ENCODE data around the gene CYP19A1. TPM values are rescaled to one million over a fixed set of nuclear protein-coding genes. Genes with fewer than 3 reads are reported as not detected.
"Not testable (repeated sequence)": the region's sequence is repeated elsewhere in the genome, so short reads cannot be mapped to it uniquely, and the experiment has no call there.

The CYP19A1 gene
- total RNA-seq, 1 donor from 2014 or later: 8.0 TPM

DNA sequence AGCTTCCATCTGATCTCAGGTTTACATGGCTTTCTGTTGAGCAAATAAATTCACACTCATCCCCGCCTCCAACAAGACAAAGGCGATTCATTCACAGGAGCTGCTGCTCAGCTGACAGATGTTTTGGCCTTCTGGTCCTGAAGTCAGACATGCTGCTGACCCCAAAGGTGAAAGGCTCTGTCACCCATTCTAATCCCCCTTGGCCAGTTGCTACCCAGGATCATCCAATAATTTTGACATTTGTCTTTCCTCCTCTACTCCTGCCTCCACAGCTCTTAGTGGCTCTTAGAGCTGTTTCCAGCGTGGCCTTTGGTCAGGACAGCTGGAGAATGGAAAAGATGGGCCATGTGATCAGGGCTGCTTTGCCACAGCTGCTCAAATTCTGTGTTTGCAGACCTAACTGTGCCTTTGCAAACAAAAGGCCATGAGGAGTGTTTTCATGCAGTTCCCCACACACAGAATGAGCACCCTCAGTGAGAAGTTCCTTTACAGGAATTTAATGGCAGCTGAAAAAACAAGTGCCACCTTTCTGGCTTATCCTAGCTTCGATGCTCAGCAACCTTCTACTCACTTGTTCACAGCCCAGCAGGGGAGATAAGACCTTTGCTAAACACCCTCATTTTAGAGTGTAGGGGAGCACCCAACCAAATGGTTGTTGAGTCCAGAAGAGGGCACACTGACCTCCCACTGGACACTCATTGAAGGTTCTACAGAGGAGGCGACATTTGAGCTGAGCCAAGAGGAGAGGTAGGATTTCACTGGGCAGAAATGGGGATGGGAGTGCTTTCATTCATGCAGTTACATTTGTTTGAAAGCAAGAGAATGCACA lies 39.0 kb downstream of the CYP19A1 start:
- no peak for DNase-seq (ENCODE audit: low spot score)

DNA sequence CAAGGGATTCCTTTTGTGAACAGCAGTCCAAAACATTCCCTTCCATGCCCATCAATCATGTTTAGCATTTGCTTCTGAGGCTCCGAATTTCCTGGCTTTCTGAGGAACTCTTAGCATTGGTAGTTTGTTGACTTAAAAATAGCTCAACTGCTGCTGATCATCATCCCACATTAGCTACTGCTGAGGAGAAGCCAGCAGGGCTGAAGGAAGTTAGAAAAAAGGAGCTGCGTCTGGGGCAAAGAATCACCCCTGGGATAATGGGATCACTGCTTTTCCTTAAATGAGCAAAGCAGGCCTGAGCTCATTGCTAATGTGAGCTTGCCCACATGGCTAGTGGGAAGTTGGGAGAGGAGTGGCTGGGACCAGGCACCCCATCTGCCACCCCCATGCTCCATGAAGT lies 39.8 kb downstream of the CYP19A1 start:
- DNase-seq (ENCODE audit: low spot score): no peak

DNA sequence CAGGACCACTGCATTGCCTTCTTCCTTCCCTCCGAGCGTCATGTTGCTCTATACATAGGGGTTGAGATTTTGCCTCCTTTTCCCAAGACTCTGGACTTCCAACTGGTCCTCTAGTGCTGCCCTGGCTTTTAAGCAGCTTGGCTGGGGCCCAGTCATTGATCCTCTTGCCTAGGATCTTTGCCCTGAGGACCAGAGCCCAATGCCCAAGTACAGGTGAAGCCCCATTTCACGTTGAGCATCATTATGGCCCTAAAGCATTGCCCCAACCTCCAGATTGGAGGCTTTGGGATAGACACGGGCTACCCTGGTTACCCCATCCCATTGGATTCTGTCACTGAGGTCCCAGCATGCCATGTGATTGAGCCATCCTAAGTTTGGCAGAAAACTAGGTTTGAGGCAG lies 47.7 kb downstream of the CYP19A1 start:
- no peak for DNase-seq (ENCODE audit: low spot score)

DNA sequence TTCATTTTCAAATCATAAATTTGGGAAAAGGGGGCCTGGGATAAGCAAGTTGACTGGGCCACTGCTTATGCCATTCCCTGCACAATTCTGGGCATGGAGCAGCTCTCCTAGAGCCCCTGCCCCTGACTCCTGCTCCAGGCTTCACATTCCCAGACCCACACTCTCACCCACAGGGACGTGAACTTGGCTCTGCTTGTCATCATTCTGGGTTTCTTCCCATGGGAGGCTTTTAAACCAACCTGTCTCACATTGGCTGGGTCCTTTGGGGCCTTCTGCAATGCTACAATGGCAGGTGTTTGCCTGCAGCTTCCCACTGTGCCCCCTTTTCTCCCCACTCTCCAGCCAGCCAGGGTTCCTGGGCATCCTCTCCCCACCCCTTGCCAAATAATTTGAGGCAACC lies 49.1 kb downstream of the CYP19A1 start:
- no peak for DNase-seq (ENCODE audit: low spot score)

DNA sequence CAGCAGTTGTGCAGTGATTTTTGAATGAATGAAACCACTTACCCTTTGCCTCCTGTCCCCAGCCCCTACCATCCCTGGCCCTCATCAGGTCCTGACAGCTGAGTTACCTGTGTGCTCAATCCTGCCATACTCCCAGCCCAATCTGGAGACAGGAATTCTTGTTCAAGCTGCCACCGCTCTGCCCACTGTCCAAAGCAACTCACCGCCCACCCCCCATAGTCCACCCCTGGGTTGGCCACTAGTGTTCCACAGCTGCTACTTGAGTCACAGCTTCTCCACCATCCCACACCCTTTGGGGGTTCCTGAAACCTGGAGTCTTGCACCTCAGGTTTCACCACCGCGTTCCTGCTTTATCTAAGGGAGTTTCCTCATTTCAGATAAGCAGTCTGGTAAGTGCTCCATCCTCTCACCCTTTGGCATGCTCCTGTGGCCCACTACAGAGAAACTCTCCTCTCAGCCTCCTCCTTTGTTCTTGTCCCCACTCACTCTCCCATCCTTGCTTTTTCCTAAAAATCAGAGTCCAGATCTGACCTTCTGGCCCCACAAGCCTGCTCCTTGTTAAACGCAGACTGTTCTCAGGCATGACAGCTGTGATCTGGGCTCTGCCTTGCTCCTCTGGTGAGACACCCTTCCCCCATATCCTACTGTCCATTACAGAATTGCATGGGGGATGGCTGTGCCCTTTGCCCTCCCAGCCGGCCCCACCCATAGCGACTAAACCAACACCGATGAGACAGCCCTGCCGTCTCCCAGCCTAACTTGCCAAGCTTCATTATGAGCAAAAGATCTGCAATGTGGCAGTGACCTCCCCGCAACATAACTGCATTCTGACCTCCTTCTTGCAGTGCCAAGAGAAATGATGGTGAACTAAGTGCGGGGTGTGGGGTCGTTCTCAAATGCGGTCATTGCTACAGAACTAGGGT lies 50.0 kb downstream of the CYP19A1 start:
- DNase-seq (ENCODE audit: low spot score): no peak

DNA sequence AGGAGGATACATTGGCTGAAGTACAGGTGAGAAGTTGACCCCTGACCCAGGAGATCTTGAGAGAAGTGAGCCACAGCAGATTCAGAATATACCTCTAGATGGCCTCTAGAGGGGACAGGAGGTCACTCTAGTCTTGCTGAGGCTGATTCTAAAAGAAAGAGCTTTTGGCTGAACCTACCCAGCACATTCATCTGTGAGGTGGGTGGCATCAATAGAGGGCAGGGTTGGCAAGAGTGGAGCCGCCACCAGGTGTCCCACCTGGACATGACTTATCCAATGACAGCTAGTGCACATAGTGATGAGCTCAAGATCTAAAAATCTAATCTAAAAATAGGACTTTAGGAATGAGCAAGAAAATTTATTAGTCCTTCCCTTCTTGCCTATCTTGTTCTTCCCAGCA lies 51.6 kb downstream of the CYP19A1 start:
- DNase-seq (ENCODE audit: low spot score): no peak

DNA sequence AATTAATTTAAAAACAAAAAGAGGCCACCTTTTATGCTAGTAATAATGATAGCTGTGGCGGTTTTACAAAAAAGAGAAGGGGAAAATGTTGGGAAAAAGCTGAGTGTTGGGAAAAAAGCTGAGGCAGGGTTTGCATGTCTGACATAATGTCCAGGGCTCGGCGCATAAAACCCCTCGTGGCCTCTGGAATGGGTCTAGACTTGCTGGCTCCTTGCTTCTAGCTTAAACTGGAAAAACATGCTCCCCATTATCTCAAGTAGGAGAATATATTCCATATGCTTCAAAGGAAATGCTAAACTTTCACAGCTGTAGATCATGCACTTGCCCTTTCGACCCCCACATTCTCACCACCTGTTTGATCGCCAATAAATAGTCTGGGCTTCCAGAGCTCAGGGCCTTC lies 53.0 kb downstream of the CYP19A1 start:
- no peak for DNase-seq (ENCODE audit: low spot score)

DNA sequence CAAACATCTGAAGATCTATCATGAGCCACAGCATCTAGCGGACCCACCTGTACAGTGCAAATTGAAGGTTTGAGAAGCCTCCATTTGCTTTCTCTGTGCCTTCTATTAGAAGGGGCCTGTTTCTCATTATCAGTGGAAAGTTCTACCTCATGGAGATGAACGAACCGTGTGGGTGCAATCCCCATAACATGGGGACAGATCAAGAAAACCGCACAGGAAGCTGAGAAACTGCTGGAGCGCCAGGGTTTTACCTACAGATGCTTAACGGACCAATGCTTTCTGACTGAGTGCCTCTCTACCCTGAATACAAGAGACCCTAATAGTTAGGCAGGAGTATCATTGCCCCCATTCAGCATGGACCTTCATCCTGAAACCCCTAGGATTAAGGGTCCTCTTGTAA lies 53.5 kb downstream of the CYP19A1 start:
- no peak for DNase-seq (ENCODE audit: low spot score)

DNA sequence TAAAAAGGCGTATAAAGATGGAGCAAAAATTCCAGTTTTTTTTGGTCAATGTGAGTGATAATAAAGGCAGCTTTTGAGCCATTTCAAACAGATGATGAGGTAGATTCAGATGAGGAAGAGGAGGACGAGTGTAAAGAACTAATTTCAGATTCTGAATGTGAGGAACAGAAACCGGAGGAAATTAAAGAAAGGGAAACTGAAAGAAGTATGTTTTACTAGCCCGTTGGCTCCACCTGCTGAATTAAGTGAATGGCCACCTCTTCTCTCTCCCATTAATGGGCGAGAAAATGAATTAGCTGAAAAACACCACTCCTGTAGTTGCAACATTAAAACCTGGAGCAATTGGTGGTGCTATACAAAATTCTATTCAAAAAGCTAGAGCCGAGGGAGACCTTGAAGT lies 55.4 kb downstream of the CYP19A1 start:
- DNase-seq (ENCODE audit: low spot score): no peak

DNA sequence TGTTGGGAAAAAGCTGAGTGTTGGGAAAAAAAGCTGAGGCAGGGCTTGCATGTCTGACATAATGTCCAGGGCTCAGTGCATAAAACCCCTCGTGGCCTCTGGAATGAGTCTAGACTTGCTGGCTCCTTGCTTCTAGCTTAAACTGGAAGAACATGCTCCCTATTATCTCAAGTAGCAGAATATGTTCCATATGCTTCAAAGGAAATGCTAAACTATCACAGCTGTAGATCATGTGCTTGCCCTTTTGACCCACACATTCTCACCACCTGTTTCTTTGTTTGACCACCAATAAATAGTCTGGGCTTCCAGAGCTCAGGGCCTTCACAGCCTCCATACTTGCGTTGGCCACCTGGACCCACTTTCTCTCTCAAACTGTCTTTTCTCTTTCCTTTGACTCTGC lies 56.2 kb downstream of the CYP19A1 start:
- not testable (repeated sequence) for DNase-seq (ENCODE audit: low spot score)

DNA sequence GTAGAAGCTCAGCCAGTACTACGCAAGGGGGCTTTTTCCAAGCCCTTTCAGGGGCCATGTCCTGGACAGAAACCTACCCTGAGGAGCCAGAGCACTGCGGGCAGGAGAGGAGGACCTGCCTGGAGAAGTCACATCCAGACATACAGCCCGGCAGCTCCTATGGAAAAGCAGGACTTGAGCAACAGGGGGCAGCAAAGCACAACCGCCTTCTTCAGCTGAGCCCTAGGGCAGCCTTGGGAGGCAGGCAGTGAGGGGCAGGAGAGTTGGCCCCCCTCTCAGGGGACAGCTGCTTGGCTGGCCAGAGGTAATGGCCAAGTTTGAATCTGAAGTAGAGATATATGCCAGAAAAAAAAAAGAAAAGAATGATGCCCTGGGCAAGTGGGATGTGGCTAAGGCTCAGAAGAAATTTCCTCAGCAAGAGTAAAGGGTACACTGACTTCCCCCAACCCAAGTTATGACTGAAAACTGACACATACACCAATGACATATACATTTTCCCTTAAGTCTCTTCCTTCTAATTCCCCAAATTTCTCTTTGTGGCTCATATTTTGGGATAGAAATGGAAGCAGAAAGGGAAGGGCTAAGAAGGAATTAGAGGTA lies 56.9 kb downstream of the CYP19A1 start:
- DNase-seq (ENCODE audit: low spot score): no peak

DNA sequence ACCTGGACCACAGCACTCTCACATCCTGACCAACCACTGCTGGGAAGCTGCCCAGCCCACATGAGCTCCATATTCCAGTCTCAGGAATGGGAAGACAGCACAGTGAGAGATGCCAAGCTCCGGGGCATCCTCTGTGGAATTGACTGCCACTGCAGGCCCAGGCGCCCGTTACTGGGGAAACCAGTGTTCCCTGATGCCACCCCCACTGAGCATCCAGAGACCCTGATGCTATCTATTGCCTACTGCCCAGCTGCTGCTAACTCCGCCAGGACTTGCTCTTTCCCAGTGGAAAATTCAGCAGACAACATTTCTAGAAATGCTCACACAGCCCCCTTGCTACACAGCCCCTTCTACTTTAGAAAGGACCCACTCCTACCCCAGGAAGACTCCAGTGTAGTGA lies 57.6 kb downstream of the CYP19A1 start:
- no peak for DNase-seq (ENCODE audit: low spot score)

DNA sequence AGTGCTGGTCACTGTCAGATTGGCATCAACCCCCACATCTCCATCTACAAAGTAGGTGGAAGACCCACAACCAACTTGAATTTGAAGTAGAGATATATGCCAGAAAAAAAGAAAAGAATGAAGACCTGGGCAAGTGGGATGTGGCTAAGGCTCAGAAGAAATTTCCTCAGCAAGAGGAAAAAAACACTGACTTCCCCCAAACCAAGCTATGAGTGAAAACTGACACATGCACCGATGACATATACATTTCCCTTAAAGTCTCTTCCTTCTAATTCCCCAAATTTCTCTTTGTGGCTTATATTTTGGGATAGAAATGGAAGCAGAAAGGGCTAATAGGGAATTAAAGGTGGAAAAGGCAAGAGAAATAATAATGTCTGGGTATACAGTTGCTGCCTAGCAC lies 59.0 kb downstream of the CYP19A1 start:
- DNase-seq (ENCODE audit: low spot score): no peak

DNA sequence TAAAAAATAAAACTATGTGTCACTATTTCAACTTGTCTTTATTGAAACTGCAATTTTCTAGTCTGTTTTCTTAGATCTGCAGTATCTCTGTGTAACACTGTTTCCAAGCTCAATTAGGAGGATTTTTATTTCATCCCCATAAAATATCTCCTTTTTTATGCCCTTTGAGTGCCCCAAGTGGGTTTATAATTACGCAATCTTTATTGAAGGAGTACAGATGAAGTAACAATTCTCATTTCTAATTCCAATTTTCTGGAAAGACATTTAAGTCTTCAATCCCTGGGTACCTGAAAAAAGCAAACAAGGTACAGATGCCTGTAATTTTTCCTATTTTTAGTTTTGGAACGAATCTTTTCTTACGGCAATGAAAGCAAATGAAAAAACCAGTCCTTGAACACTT lies 61.3 kb downstream of the CYP19A1 start:
- DNase-seq (ENCODE audit: low spot score): no peak

DNA sequence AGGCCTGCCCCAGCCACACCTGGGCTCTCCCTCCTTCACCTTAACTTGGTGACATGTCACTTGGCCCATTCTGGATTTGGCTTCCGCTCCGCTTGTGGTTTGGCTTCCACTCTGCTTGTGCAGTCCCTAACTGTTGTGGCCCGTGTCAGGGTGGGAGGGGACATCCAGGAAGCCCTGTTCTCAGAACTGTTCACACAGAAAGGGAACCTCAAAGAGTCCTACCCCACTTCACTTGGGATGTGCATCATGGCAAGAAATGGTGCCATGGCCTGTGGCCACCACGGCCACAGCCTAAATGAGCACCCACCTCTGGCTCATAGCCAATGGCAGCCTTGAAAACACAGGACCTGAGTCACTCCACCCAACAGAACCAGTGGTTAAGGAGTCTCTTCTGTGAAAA lies 63.4 kb downstream of the CYP19A1 start:
- DNase-seq (ENCODE audit: low spot score): no peak

DNA sequence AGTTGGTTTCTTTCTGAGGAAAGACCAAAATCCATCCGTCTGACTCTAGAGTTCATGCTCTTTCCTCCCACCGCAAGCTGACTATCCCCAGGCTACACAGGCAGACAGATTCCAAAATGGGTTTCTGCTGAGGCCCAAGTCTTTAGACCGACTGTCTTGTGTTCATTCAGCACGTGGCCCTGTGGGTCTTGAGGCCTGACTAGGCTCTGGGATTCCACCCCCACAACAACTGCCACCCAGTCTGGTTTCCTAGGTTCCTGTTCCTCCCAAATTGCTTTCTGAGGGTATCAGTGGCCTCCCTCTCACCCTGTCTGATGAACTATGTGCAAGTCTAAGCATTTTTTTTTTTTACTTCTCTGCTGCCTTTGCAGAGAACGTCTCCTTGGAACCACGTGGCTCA lies 67.7 kb downstream of the CYP19A1 start:
- no peak for DNase-seq (ENCODE audit: low spot score)

DNA sequence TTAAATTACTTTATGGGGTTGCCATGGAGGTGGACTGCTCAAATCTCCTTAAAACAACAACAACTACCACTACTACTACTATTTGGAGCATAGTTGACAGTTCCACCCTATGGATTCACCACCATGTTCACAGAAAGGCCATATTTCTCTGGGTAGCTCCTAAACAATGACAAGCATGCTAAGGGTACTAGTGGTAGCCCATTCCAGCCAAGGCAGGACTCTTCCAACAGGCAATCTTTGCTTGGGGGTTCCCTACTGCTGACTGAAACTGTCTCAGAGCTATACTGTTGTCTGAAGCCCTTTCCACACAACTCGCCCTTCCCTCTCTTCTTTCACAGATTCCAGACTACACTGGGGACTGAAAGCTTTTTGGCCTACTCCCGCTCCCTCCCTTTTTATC lies 68.9 kb downstream of the CYP19A1 start:
- DNase-seq (ENCODE audit: low spot score): no peak

DNA sequence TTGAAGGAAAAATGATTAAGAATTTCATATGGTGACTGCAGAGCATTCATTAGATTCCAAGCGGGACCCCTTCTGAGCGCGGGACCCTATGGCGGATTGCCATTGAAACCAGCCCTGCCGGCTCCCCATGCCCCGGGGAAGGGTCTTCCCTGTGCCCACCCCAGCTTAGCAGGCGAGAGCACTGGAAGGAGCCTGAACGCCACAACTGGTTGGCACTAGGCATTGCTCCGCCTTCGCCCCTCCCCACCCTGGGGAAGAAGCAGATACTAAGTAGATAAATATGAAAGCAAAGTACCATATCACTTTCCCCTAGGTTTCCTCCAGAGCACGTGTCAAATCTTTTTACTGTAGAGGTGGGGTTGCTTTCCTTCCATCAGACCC lies 70.7 kb downstream of the CYP19A1 start:
- DNase-seq (ENCODE audit: low spot score): no peak

DNA sequence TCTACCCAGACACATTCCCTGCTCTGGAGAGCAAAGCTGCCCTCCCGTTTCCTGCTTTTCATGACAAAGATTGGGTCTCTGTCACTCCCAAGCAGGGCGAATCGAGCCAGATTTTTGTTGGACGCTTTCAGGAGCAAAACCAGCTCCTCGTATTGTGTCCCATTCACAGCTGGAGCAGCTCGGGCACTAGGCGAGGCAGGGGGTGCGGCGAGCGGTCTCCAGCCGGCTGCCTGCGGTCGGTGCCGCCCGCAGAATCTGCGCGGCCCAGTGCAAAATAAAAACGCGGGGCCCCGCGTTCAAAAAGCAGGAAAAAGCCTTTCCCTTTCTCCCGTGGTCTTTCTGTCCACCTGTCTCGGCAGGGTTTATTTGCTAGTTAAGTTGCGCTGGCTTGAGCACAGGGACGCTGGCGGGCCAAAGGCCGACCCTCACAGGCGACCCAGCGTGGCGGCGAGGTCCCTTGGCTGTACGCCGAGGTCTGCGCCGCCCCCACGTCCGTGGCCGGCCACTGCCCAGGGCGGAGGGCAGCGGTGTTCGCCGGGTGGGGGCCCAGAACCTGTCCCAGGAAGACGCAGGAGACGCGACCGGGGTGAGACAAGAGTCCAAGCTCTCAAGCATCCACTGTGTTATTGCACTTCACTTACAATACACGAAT lies 71.2 kb downstream of the CYP19A1 start:
- no peak for DNase-seq (ENCODE audit: low spot score)

DNA sequence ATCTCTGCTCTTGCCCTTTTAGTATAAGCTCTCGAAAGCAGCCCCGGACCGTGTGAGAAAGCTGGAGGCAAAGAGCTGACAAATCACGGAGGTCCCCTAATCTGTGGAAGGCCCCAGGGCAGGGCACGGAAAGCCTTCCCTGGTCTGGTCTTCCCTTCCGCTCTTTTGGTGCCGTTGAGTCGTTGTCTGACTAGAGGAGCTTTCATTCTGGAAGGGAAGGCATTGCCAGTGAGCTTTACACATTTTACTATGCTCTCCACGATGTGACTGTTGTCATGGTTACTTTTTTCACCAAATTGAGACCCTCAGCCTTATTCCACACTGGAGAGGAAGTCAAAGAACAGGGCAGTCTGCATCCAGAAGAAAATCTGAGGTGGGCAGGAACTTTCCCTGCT lies 71.7 kb downstream of the CYP19A1 start:
- no peak for DNase-seq (ENCODE audit: low spot score)

DNA sequence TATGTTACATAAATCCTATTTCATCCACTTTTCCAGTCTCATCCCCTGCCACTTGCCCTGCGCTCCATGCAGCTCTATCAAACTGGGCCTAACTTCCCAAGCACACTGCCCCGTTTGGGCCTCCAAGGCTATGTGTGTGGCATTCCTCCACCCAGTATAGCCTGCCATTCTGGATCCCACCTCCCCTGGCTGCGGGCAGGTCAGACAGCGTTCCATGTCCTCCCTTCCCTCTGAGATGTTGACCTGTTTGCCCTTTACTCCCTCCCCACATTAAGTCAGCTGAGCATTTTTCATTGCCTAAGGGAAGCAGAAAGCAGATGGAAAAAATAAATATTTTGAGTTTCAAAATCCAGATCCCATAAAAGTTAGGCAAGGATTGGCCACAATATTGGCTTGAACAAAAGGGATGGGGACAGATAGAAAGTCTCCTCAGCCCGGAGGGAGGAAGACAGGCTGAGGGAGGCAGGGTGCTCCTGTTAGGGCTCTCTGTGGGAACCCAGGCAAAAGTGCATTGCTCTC lies 73.3 kb downstream of the CYP19A1 start:
- no peak for DNase-seq (ENCODE audit: low spot score)
